Pancreas (tissue), 10 donors: ENCODE measurements around the gene CDK14. TPM values are rescaled to one million over a fixed set of nuclear protein-coding genes. Genes with fewer than 3 reads are reported as not detected.

Experiments
- ATAC-seq, 4 donors: fragments of 200-7000 bp; cut with Tn5 transposase; one replicate each; pipeline versions ENCODE4 v1.8.0 to v1.9.1; 2020; ENCODE audit warnings: mild to moderate bottlenecking in 4 of 4, moderate library complexity in 4 of 4
- DNase-seq, 6 donors: peaks; one replicate each; pipeline ENCODE4 v3.0.0-alpha.2; 2020
- FAIRE-seq: peaks from 2 replicates; lab custom pipeline; 2012; peaks lifted over from hg19 to GRCh38; lab: Jason Lieb, UNC
- H3K27ac ChIP-seq, 4 donors: fragments of 200-600 bp; sonication (generic); 1 replicate in 3 of 4; 2 replicates in 1 of 4; pipeline versions ENCODE4 v1.5.0 to v1.8.0; 2020
- H3K27me3 ChIP-seq, 4 donors: fragments of 200-600 bp; one replicate each; pipeline ENCODE4 v1.8.0; 2021
- H3K36me3 ChIP-seq, 3 donors: fragments of 200-600 bp; sonication (generic) in 1 of 3; one replicate each; pipeline versions ENCODE4 v1.5.0 to v1.8.0; 2020 to 2021
- H3K4me1 ChIP-seq, 3 donors: fragments of 200-600 bp; one replicate each; pipeline ENCODE4 v1.8.0; 2021
- H3K4me3 ChIP-seq, 4 donors: fragments of 200-600 bp; sonication (generic) in 2 of 4; one replicate each; pipeline versions ENCODE4 v1.5.0 to v1.8.0; 2020 to 2021
- H3K9me3 ChIP-seq, 4 donors: fragments of 200-600 bp; one replicate each; pipeline ENCODE4 v1.8.0; 2021
- CTCF ChIP-seq, 4 donors: fragments of 200-600 bp; sonication (generic) in 3 of 4; IDR thresholded peaks; one replicate each; pipeline versions ENCODE4 v1.5.0 to v1.8.0; 2021; ENCODE audit warnings: antibody characterized with exemption in 4 of 4
- WGBS, 2 donors: extraction: QIAGEN DNeasy Blood & Tissue Kit; methylation state at CpG; one replicate each; pipeline ENCODE4 v1.1.7; 2013; 5-methylcytosine and 5-hydroxymethylcytosine counted together
- intact Hi-C, 3 donors: fragments of 100-400 bp; cut with DNase I; formaldehyde crosslinking; loops; one replicate each; pipeline versions ENCODE4 v1.11.1 to v1.14.2; 2022
- polyA plus RNA-seq, 2 donors: library from polyadenylated mRNA; stranded (reverse); fragments of 200-250 nt; gene quantifications; one replicate each; pipeline ENCODE4 v1.2.3, GENCODE V29; 2013
- total RNA-seq, 6 donors: library from RNA; stranded (reverse); fragmentation: NEBNext Ultra II Directional in 4 of 6; extraction: Animal tissue kit (Norgen Biotek cat#: 25700) in 4 of 6; gene quantifications; one replicate each; pipeline versions ENCODE4 v1.2.1 to v1.2.4, GENCODE V29; 2021 to 2023
- donor health status: healthy with polysubstance abuse.
- donor health status: DM: no; HTN: no; CAD: no; lungs with moderate emphysema.
- donor health status: DM: no; HTN: no; CAD: no.
- donor health status: control.
- donor health status: control.
- donor health status: Bipolar disorder and iron deficiency.
- donor health status: DM: yes; HTN: yes; CAD: no.
- donor health status: DM: no; HTN: no; CAD: no.
- donor health status: DM: no; HTN: no; CAD: no.
- donor health status: DM: yes; HTN: yes; CAD: no.

The CDK14 gene
- total and polyA plus RNA-seq, 8 donors = 4.5 to 48.3 (median 24.7) TPM

- intact Hi-C loops = no loop called here
- no peaks in the 10 kb centered on the region for H3K9me3 ChIP-seq
- no peak overlapping the region for H3K4me3 ChIP-seq
- no peaks in the 10 kb centered on the region for H3K36me3 ChIP-seq
- TF ChIP-seq CTCF (IDR thresholded peaks at IDR 0.05) = no peak
- peaks cover 0 to 3% (median 2%) of the 10 kb centered on the region in 3 donors for H3K4me1 ChIP-seq
- no peak overlapping the region for H3K27ac ChIP-seq
- 79 to 82% methylated on average over 4 of the region's 4 CpGs for WGBS, 2 donors
- H3K27me3 ChIP-seq = no peaks in the 10 kb centered on the region
- no peak for ATAC-seq
- no peak for DNase-seq
- no peak for FAIRE-seq
Measured at GRCh38 chr7:90841759-90842429, 245.8 kb downstream of the CDK14 start.

GRCh38 chr7:90842430-90842788, 246.3 kb downstream of the CDK14 start:
- FAIRE-seq (no peak), DNase-seq (no peak), ATAC-seq (no peak)
- 90% methylated on average over 4 of the region's 4 CpGs for WGBS, 2 donors
- intact Hi-C loops = no loop called here
- H3K9me3 ChIP-seq = no peaks in the 10 kb centered on the region
- TF ChIP-seq CTCF (IDR thresholded peaks at IDR 0.05) = no peak
- no peak overlapping the region for H3K4me3 ChIP-seq
- no peaks in the 10 kb centered on the region for H3K27me3 ChIP-seq
- H3K4me1 ChIP-seq = peaks cover 0 to 3% (median 2%) of the 10 kb centered on the region in 3 donors
- no peak overlapping the region for H3K27ac ChIP-seq
- no peaks in the 10 kb centered on the region for H3K36me3 ChIP-seq

GRCh38 chr7:90843472-90843871, 247.4 kb downstream of the CDK14 start:
- Histone ChIP-seq H3K27ac (no peak overlapping the region), H3K4me3 (no peak overlapping the region), H3K4me1 (peaks cover 0 to 3% (median 2%) of the 10 kb centered on the region in 3 donors), H3K36me3 (no peaks in the 10 kb centered on the region), H3K9me3 (no peaks in the 10 kb centered on the region), H3K27me3 (no peaks in the 10 kb centered on the region)
- no peak for TF ChIP-seq CTCF (IDR thresholded peaks at IDR 0.05)
- ATAC-seq (no peak), DNase-seq (no peak), FAIRE-seq (no peak)
- intact Hi-C loops = no loop called here

- H3K27ac ChIP-seq = no peak overlapping the region
- no peak overlapping the region for H3K4me3 ChIP-seq
- no peak for TF ChIP-seq CTCF (IDR thresholded peaks at IDR 0.05)
- no peaks in the 10 kb centered on the region for H3K27me3 ChIP-seq
- WGBS, 2 donors = 89 to 90% methylated on average over 1 of the region's 1 CpG
- ATAC-seq = no peak
- FAIRE-seq = no peak
- H3K9me3 ChIP-seq = no peaks in the 10 kb centered on the region
- H3K4me1 ChIP-seq = peaks cover 0 to 3% (median 2%) of the 10 kb centered on the region in 3 donors
- intact Hi-C loops = no loop called here
- H3K36me3 ChIP-seq = no peaks in the 10 kb centered on the region
- DNase-seq = no peak
Measured at GRCh38 chr7:90844421-90844820, 248.3 kb downstream of the CDK14 start.

- TF ChIP-seq CTCF (IDR thresholded peaks at IDR 0.05) = no peak
- Histone ChIP-seq H3K27ac (no peak overlapping the region), H3K36me3 (no peaks in the 10 kb centered on the region), H3K4me3 (no peak overlapping the region), H3K9me3 (no peaks in the 10 kb centered on the region), H3K27me3 (no peaks in the 10 kb centered on the region), H3K4me1 (peaks cover 0 to 3% (median 2%) of the 10 kb centered on the region in 3 donors)
- DNase-seq = no peak
- no peak for ATAC-seq
- intact Hi-C loops = no loop called here
- FAIRE-seq = no peak
Measured at GRCh38 chr7:90846192-90846591, 250.1 kb downstream of the CDK14 start.
